HG02943 (cell line): ENCODE results near the gene FBXO7.

Source experiments
- ATAC-seq: cut with Tn5 transposase; IDR thresholded peaks from one replicate; pipeline ENCODE4 v1.9.1; 2021; ENCODE audit warnings: mild to moderate bottlenecking, low read depth, moderate library complexity; ENCODE audit not compliant: unreplicated experiment

Gene FBXO7

GRCh38 chr22:32548039-32548438 is 73.4 kb downstream of the FBXO7 start:
- no peak for ATAC-seq
